Endometrium (tissue), 2 donors: Measurements from ENCODE around the gene POLR1D.
"Not testable (repeated sequence)": the region's sequence is repeated elsewhere in the genome, so short reads cannot be mapped to it uniquely, and the experiment has no call there.

ENCODE experiments used
- FAIRE-seq: peaks from 2 replicates; lab custom pipeline; 2012; peaks lifted over from hg19 to GRCh38; lab: Jason Lieb, UNC
- donor health status: control.
- donor health status: control.

The POLR1D gene

GRCh38 chr13:27617881-27618321 lies 3.8 kb upstream of the POLR1D start:
- FAIRE-seq: no peak

GRCh38 chr13:27619093-27619727 lies 2.5 kb upstream of the POLR1D start:
- FAIRE-seq: no peak

- FAIRE-seq: no peak
Observed at GRCh38 chr13:27619728-27620376, 1.8 kb upstream of the POLR1D start.

GRCh38 chr13:27620377-27621115 lies 1.1 kb upstream of the POLR1D start, which contains the start of gene LNX2:
LNX2 (minus strand) TSS chr13:27620529; CDS start chr13:27581703, 38,826 bp downstream.
- FAIRE-seq: peak; percentile 59

GRCh38 chr13:27621116-27621365 lies 651 bp upstream of the POLR1D start:
- FAIRE-seq: no peak

GRCh38 chr13:27622102-27622820 lies 569 bp downstream of the POLR1D start:
- no peak for FAIRE-seq

- FAIRE-seq: no peak
Observed at GRCh38 chr13:27622881-27623280, 1.2 kb downstream of the POLR1D start.

GRCh38 chr13:27624071-27624470 lies 2.4 kb downstream of the POLR1D start:
- no peak for FAIRE-seq

GRCh38 chr13:27625839-27626238 lies 4.1 kb downstream of the POLR1D start:
- FAIRE-seq: no peak

- FAIRE-seq: no peak
Observed at GRCh38 chr13:27627380-27627779, 5.7 kb downstream of the POLR1D start.

GRCh38 chr13:27628081-27628480 lies 6.4 kb downstream of the POLR1D start:
- no peak for FAIRE-seq

GRCh38 chr13:27628766-27629165 lies 7.1 kb downstream of the POLR1D start:
- not testable (repeated sequence) for FAIRE-seq

- FAIRE-seq: no peak
Observed at GRCh38 chr13:27631156-27631555, 9.5 kb downstream of the POLR1D start.

GRCh38 chr13:27631665-27632064 lies 10.0 kb downstream of the POLR1D start:
- FAIRE-seq: no peak

- no peak for FAIRE-seq
Observed at GRCh38 chr13:27632214-27632613, 10.5 kb downstream of the POLR1D start.

GRCh38 chr13:27632648-27633047 lies 11.0 kb downstream of the POLR1D start:
- FAIRE-seq: no peak

- no peak for FAIRE-seq
Observed at GRCh38 chr13:27634231-27634630, 12.5 kb downstream of the POLR1D start.

- no peak for FAIRE-seq
Observed at GRCh38 chr13:27634791-27635190, 13.1 kb downstream of the POLR1D start.

- FAIRE-seq: no peak
Observed at GRCh38 chr13:27635266-27635665, 13.6 kb downstream of the POLR1D start.

GRCh38 chr13:27636589-27637288 lies 15.0 kb downstream of the POLR1D start:
- no peak for FAIRE-seq

GRCh38 chr13:27637289-27637626 lies 15.6 kb downstream of the POLR1D start:
- no peak for FAIRE-seq

- FAIRE-seq: no peak
Observed at GRCh38 chr13:27638001-27638400, 16.3 kb downstream of the POLR1D start.
